ENCODE measurements around the gene TMEM8B. TPM values are rescaled to one million over a fixed set of nuclear protein-coding genes. Genes with fewer than 3 reads are reported as not detected.
A peak's percentile ranks its signal among the peaks of the same experiment; 100 is the strongest.

The TMEM8B gene
- total RNA-seq, 1 donor from 2014 or later = 0.79 TPM

- DNase-seq (ENCODE audit: low read depth) = no peak
- Histone ChIP-seq H3K36me3 (ENCODE audit: control insufficient read depth, insufficient read depth, low read length) (no peaks in the 10 kb centered on the region), H3K27me3 (ENCODE audit: control insufficient read depth, insufficient read depth, low read length) (no peaks in the 10 kb centered on the region), H3K4me3 (ENCODE audit: low read depth, low read length) (no peak overlapping the region)
- FAIRE-seq = no peak
- TF ChIP-seq CTCF (IDR thresholded peaks at IDR 0.05; ENCODE audit: insufficient read depth, low read length, severe bottlenecking) = no peak
These were observed 79.6 kb downstream of the TMEM8B start for GRCh38 chr9:35908504-35909125.

DNA sequence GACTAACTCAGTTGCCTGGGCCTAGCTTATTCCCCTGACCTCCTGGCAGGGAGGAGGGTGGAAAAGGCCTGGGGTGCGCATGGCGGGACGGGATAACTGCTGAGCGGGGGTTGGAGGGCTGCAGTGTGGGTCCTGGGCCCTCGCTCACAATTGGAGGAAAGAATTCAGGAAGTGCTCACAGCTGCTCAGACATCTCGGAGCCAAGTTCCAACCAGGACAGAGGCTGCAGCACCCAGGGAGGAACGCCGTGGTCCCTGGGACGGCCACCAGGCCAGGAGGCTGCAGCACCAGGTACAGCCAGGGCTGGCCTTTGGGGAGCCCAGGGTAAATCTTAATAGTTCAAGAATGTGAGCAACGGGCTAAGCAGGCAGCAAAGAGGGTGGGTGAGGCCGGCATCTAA, 80.2 kb downstream of the TMEM8B start, which contains the start of gene SPAAR:
SPAAR (plus strand) TSS at position 217 of the 400 bp plus-strand sequence. CDS start 974 bp downstream, outside the sequence.
- no peak for TF ChIP-seq CTCF (IDR thresholded peaks at IDR 0.05; ENCODE audit: insufficient read depth, low read length, severe bottlenecking)
- Histone ChIP-seq H3K36me3 (ENCODE audit: control insufficient read depth, insufficient read depth, low read length) (no peaks in the 10 kb centered on the region), H3K27me3 (ENCODE audit: control insufficient read depth, insufficient read depth, low read length) (no peaks in the 10 kb centered on the region), H3K4me3 (ENCODE audit: low read depth, low read length) (no peak within 1 kb of the TSS)
- no peak for DNase-seq (ENCODE audit: low read depth)
- FAIRE-seq = no peak

DNA sequence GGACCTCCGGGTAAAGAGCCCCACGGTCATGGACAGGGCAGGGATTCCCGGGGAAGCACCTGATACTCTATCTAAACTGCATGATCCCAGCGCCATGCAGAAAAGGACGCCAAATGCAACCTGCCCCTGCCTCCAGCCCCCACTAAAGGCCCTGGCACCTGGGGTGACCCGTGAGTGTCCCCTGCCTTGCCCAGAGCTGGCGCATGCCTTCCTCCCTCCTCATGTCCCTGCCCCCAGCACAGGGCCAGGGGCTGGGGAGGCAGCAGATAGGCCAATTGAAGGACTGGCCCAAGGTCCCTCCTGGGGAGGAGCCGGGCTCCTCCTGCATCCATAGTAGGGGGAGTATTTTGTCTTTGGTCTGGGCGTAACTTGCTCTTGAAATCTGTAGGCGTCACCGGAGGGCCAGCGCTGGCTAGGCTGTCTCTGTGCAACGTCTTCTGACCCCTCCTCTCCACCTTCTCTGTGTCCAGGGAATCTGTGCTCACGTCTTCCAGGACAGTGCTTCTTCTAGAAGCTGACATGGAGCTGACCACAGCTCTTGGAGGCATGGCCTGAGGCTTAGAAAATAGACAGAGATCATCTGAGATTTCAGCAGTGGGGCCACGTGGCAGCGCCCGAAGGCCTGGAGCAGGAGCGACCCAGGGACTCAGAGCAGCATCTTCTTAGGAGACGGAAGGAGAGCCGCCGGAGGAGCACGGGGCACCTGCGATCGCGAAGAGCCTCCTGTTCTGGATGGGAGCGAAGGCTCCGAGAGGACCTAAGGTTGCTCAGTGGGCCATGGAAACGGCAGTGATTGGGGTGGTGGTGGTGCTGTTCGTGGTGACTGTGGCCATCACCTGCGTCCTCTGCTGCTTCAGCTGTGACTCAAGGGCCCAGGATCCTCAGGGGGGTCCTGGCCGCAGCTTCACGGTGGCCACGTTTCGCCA, 80.9 kb downstream of the TMEM8B start:
- no peak for TF ChIP-seq CTCF (IDR thresholded peaks at IDR 0.05; ENCODE audit: insufficient read depth, low read length, severe bottlenecking)
- FAIRE-seq = no peak

GRCh38 chr9:35910613-35911359, 81.8 kb downstream of the TMEM8B start:
- FAIRE-seq = no peak
- Histone ChIP-seq H3K27me3 (ENCODE audit: control insufficient read depth, insufficient read depth, low read length) (no peaks in the 10 kb centered on the region), H3K4me3 (ENCODE audit: low read depth, low read length) (no peak overlapping the region), H3K36me3 (ENCODE audit: control insufficient read depth, insufficient read depth, low read length) (no peaks in the 10 kb centered on the region)
- peak; percentile 80 for TF ChIP-seq CTCF (IDR thresholded peaks at IDR 0.05; ENCODE audit: insufficient read depth, low read length, severe bottlenecking)
- peak; percentile 65 for DNase-seq (ENCODE audit: low read depth)

More for the DNA sequence above, 80.9 kb downstream of the TMEM8B start:
- H3K4me3 ChIP-seq (ENCODE audit: low read depth, low read length) = no peak overlapping the region
- no peaks in the 10 kb centered on the region for H3K36me3 ChIP-seq (ENCODE audit: control insufficient read depth, insufficient read depth, low read length)
- no peak for DNase-seq (ENCODE audit: low read depth)
- H3K27me3 ChIP-seq (ENCODE audit: control insufficient read depth, insufficient read depth, low read length) = no peaks in the 10 kb centered on the region

GRCh38 chr9:35911690-35912089, 82.7 kb downstream of the TMEM8B start:
- Histone ChIP-seq H3K27me3 (ENCODE audit: control insufficient read depth, insufficient read depth, low read length) (no peaks in the 10 kb centered on the region), H3K36me3 (ENCODE audit: control insufficient read depth, insufficient read depth, low read length) (no peaks in the 10 kb centered on the region), H3K4me3 (ENCODE audit: low read depth, low read length) (no peak overlapping the region)
- DNase-seq (ENCODE audit: low read depth) (no peak), FAIRE-seq (no peak)
- no peak for TF ChIP-seq CTCF (IDR thresholded peaks at IDR 0.05; ENCODE audit: insufficient read depth, low read length, severe bottlenecking)
